ENCODE results near the gene GPX2.
A peak's percentile ranks its signal among the peaks of the same experiment; 100 is the strongest.

GPX2 gene

DNA sequence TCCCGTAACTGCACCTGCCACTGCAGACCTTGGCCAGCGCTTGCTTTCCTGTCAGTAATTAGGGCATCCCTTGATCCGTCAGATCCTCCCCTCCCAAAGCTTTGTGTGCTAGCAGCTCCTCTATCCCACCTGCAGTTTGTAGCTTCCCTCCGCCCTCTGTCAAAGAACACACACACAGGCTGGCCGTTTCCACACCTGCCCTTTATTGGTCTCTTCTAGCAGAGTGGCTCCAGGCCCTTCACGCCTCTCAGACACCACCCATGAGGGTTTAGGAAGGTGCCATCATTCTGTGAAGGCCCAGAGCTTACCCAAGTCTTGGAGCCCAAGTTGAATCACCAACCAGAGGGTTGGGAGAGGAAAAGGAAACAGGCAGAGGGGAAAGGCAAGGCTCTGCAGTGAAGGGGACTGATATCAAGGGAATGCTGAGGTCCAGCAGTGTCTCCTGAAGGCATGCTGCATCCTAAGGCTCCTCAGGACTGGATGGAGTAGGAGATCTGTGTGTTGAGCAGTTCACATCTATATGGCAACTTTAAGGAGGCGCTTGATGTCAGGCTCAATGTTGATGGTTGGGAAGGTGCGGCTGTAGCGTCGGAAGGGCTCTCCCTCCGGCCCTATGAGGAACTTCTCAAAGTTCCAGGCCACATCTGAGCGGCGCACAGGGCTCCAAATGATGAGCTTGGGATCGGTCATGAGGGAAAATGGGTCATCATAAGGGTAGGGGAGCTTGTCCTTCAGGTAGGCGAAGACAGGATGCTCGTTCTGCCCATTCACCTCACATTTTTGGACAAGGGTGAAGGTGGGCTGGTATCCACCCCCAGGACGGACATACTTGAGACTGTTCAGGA, 3.4 kb downstream of the GPX2 start:
- TF ChIP-seq, protein P1, sequence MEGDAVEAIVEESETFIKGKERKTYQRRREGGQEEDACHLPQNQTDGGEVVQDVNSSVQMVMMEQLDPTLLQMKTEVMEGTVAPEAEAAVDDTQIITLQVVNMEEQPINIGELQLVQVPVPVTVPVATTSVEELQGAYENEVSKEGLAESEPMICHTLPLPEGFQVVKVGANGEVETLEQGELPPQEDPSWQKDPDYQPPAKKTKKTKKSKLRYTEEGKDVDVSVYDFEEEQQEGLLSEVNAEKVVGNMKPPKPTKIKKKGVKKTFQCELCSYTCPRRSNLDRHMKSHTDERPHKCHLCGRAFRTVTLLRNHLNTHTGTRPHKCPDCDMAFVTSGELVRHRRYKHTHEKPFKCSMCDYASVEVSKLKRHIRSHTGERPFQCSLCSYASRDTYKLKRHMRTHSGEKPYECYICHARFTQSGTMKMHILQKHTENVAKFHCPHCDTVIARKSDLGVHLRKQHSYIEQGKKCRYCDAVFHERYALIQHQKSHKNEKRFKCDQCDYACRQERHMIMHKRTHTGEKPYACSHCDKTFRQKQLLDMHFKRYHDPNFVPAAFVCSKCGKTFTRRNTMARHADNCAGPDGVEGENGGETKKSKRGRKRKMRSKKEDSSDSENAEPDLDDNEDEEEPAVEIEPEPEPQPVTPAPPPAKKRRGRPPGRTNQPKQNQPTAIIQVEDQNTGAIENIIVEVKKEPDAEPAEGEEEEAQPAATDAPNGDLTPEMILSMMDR (conservative IDR thresholded peaks at IDR 0.05), result no peak
- H3K27ac ChIP-seq, result peak overlapping the region; percentile 83

DNA sequence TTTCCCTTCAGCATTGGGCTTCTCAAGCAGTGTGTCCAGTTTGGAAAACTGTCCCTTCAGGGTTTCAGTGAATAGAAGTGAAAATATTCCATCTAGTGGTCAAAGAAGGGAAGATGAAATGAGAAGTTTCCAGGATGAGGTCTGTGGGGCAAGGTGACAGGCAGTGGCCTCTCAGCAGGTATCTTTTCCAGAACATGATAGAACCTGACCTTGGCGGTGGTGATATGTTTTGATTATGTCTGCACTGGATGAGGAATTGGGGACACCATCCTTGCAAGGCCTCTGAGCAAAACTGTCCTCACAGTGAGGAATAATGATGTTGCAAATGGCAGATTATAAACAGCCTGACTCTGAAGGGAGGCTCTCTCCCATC, 4.7 kb downstream of the GPX2 start:
- TF ChIP-seq, protein P1 (conservative IDR thresholded peaks at IDR 0.05), result peak; percentile 36; the same call in 1 of the 2 replicates
- H3K27ac ChIP-seq, result peak overlapping the region; percentile 83

DNA sequence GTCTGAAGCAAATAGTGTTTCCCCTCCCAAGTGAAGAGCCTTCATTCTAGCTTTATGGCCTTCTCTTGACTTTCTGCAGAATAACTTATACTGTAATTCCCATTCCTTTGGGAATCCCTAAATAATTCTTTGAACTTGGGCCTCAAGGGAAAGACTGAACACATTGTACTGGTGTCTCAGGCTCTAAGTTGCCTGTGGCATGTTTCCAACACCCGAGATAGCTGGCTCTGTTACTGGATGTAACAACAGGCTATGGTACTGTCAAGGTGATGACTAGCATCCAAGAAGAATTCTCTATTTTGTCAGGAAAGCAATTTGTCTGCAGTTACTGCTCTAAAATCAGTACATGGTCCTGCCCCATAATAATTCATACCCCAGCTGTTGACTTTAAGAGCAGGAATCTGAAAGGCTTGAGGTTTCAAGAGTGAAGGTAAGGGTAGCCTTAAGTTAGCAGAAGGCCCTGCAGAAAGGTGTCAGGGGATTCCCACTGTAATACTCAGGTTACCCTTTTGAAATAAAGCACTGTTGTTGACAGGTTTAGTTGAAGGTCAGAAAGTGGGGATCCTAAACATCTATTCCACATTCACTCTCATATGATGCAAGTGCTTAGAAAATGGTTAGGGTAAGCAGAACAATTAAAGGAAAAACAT, 5.2 kb downstream of the GPX2 start:
- H3K27ac ChIP-seq, result peak overlapping the region; percentile 83
- TF ChIP-seq, protein P1 (conservative IDR thresholded peaks at IDR 0.05), result no peak

DNA sequence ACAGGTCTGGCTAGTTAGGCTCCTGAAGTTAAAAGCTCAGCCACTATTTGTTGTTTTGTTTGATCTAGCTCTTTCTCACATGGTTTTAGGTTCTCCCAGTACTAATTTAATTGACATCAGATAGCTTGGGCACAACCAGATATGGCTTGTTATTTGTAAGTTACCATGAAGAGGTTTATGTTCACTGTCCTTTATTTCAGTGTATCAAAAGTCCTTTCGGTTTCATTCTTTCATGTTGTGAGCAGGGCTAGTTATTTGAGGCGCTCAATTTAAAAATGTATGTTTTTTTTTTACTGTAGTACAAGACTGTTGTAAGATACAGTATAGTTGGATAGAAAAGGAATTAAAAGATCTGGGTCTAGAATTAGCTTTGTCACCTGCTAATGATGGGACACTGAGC, 7.0 kb downstream of the GPX2 start:
- 0 out of 2 replicates have a peak overlapping the region, but pooled peaks have one; percentile 9 for H3K27ac ChIP-seq
- TF ChIP-seq, protein P1 (conservative IDR thresholded peaks at IDR 0.05), result no peak

DNA sequence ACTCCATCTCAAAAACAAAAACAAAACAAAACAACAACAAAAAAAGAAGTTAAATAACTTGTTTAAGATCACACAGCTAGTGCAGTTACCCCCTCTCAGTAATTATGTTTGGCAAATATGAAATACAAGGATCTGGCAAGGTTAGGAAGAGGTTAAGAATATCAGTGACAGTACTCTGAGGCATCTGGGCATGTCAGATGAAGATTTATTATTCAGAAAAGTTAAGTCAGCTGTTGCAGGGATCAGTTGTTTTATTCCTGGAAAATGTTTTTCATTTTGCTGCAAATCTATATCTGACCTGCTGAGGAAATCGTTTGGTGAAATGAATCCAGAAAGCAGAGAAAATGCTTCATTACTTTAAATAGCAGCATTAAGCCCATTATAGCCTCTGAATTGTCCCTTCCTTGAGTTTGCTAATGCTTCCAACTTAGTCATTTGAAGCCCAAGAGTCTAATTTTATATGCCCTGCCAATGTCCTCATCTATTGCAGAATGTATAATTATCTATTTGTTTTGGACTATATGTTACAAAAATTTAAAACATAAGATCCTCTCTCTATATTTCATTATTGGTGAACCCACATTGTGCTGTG, 8.1 kb downstream of the GPX2 start:
- TF ChIP-seq, protein P1 (conservative IDR thresholded peaks at IDR 0.05), result no peak

DNA sequence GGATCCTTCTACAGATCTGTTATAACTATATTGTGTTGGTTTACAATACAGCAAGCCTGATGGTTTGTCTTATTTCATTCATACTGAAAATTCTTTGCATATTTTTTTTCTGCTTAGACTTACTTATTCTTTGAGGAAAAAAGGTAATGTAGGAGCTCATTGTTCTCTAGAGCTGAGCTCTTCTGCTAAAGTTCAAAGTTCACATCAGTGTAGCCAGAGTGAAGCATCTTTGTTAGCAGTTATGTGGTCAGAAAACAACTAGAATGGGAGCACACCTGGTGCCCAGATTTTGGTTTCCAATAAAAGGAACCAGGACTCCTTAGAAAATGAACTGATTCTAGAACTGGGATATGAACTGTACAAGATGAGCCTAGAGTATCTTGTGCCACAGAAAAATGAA, 10.3 kb downstream of the GPX2 start:
- TF ChIP-seq, protein P1 (conservative IDR thresholded peaks at IDR 0.05), result no peak
- H3K27ac ChIP-seq, result no peak overlapping the region

More for the DNA sequence above, 8.1 kb downstream of the GPX2 start:
- no peak overlapping the region for H3K27ac ChIP-seq

DNA sequence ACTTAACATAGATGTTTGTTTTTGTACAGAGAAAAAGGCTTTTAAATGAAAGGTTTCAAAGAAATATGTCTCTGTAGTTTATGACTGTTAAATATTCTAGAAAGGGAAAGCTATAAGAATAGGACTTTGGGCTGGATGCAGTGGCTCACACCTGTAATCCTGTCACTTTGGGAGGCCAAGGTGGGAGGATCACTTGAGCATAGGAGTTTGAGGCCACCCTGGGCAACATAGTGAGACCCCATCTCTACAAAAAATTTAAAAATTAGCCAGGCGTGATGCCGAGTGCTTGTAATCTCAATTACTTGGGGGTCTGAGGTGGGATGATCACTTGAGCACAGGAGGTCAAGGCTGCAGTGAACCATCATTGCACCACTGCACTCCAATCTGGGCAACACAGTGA, 11.4 kb downstream of the GPX2 start:
- H3K27ac ChIP-seq, result no peak overlapping the region
- TF ChIP-seq, protein P1 (conservative IDR thresholded peaks at IDR 0.05), result no peak
